ENCODE data around the gene GAL3ST2. TPM values are rescaled to one million over a fixed set of nuclear protein-coding genes. Genes with fewer than 3 reads are reported as not detected.
"Not testable (repeated sequence)": the region's sequence is repeated elsewhere in the genome, so short reads cannot be mapped to it uniquely, and the experiment has no call there.

Gene GAL3ST2
- total RNA-seq, 4 donors from 2014 or later = 0.21 to 0.29 TPM; not detected in 2

DNA sequence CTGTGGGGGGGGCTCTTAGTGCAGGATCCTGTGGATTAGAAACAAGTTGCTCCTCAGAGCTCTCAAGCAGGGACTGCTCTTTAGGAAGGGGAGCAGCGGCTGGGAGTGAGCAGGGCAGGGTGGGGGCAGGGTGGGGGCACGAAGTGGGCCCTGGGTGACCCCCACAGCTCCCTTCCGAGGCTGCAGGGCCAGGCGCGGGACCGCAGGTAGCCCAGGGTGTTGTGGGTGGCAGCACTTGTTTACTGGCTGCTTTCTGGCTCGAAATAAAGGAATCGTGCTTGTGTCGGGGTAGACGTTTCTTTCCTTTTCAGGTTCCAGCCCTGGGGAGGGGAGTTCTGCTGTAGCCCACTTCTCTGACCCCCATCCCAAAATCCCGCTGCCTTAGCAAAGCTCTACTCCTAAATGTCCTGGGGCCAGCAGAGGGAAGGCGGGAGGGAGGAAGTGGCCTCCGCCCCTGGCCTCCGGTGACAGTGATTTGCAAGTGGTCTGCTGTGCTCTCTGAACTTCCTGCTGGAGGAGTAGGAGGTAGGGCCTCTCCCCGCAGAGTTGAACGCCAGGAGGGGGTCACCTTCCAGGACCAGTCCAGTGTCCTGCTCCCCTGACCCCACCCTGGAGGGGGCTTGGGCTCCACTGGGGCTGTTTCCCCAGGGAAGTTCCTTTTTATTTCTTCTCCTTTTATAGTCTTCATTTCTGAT is 40.7 kb downstream of the GAL3ST2 start:
- TF ChIP-seq POLR2A (IDR thresholded peaks at IDR 0.05) = no peak
- TF ChIP-seq, protein P1, sequence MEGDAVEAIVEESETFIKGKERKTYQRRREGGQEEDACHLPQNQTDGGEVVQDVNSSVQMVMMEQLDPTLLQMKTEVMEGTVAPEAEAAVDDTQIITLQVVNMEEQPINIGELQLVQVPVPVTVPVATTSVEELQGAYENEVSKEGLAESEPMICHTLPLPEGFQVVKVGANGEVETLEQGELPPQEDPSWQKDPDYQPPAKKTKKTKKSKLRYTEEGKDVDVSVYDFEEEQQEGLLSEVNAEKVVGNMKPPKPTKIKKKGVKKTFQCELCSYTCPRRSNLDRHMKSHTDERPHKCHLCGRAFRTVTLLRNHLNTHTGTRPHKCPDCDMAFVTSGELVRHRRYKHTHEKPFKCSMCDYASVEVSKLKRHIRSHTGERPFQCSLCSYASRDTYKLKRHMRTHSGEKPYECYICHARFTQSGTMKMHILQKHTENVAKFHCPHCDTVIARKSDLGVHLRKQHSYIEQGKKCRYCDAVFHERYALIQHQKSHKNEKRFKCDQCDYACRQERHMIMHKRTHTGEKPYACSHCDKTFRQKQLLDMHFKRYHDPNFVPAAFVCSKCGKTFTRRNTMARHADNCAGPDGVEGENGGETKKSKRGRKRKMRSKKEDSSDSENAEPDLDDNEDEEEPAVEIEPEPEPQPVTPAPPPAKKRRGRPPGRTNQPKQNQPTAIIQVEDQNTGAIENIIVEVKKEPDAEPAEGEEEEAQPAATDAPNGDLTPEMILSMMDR (IDR thresholded peaks at IDR 0.05) = no peak
- no peaks in the 10 kb centered on the region for H3K27me3 ChIP-seq
- H3K36me3 ChIP-seq = no peaks in the 10 kb centered on the region
- no peaks in the 10 kb centered on the region for H3K9me3 ChIP-seq
- no peaks in the 10 kb centered on the region for H3K4me1 ChIP-seq
- no peak for DNase-seq
- intact Hi-C loops (cut with DNase I; ENCODE audit: low total_unique reads) = no loop called here
- no peak overlapping the region for H3K27ac ChIP-seq
- no peak overlapping the region for H3K4me3 ChIP-seq

DNA sequence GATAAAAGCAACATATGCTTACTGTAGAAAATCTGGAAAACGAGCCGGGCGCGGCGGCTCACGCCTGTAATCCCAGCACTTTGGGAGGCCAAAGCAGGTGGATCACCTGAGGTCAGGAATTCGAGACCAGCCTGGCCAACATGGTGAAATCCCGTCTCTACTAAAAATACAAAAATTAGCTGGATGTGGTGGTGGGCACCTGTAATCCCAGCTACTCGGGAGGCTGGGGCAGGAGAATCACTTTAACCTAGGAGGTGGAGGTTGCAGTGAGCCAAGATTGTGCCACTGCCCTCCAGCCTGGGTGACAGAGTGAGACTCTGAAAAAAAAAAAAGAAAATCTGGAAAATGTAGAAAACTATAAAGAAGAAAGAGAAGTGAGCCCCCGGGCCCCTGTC is 41.2 kb downstream of the GAL3ST2 start:
- DNase-seq; H3K9me3 ChIP-seq; intact Hi-C loops (cut with DNase I; ENCODE audit: low total_unique reads); H3K4me1 ChIP-seq; H3K27me3 ChIP-seq; H3K4me3 ChIP-seq; H3K36me3 ChIP-seq; H3K27ac ChIP-seq: not testable (repeated sequence)

DNA sequence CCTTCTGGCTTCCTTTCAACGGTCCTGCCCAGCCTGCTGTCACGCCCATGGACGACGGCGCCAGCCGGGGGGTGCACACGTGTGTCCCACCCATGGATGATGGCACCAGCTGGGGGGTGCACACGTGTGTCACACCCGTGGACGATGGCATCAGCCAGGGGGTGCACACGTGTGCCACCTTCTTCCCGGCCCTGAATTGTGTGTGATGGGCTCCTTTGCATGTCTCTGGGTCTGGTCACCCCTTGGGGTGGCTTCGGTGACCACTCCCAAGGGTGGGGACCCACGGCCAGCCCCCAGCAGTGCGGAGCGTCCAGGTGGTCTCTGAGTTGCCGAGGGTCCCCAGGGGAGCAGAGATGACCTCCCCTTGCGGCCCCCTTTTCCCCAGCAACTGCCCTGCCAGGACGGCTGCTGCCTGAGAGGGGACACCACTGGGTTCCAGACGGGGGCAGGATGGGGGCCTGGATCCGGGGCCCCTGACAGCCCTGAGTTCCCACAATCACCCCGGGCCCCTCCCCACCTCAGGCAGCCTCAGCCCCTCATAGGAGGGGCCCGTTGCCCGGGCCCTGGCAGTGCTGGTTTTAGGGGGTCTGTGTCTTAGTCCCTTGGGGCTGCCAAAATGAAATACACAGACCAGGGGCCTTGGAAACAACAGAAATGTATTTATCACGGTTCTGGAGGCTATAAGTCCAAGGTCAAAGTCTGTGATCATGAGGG is 41.8 kb downstream of the GAL3ST2 start:
- DNase-seq = no peak
- TF ChIP-seq, protein P1 (IDR thresholded peaks at IDR 0.05) = no peak
- no peak for TF ChIP-seq POLR2A (IDR thresholded peaks at IDR 0.05)
- intact Hi-C loops (cut with DNase I; ENCODE audit: low total_unique reads) = no loop called here

DNA sequence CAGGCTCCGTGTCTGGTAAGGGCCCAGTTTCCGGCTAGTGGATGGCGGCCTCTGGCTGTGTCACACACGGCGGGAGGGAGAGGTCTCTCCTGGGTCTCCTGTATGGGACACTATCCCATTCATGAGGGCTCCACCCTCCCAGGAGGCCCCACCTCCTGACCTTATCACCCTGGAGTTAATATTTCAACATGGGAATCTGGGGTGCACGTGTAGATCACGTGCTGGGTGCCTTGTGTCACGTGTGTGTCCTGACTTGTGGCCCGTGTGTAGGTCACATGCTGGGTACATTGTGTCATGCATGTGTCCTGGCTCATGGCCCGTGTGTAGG is 42.3 kb downstream of the GAL3ST2 start:
- no peak for TF ChIP-seq POLR2A (IDR thresholded peaks at IDR 0.05)
- TF ChIP-seq, protein P1 (IDR thresholded peaks at IDR 0.05) = no peak
- no peaks in the 10 kb centered on the region for H3K4me1 ChIP-seq
- H3K36me3 ChIP-seq = no peaks in the 10 kb centered on the region
- H3K27me3 ChIP-seq = no peaks in the 10 kb centered on the region
- H3K27ac ChIP-seq = no peak overlapping the region
- DNase-seq = no peak
- no peaks in the 10 kb centered on the region for H3K9me3 ChIP-seq
- H3K4me3 ChIP-seq = no peak overlapping the region
- intact Hi-C loops (cut with DNase I; ENCODE audit: low total_unique reads) = no loop called here

More for the DNA sequence above, 41.8 kb downstream of the GAL3ST2 start:
- H3K27ac ChIP-seq = no peak overlapping the region
- no peak overlapping the region for H3K4me3 ChIP-seq
- H3K27me3 ChIP-seq = no peaks in the 10 kb centered on the region
- no peaks in the 10 kb centered on the region for H3K4me1 ChIP-seq
- H3K36me3 ChIP-seq = no peaks in the 10 kb centered on the region
- no peaks in the 10 kb centered on the region for H3K9me3 ChIP-seq

DNA sequence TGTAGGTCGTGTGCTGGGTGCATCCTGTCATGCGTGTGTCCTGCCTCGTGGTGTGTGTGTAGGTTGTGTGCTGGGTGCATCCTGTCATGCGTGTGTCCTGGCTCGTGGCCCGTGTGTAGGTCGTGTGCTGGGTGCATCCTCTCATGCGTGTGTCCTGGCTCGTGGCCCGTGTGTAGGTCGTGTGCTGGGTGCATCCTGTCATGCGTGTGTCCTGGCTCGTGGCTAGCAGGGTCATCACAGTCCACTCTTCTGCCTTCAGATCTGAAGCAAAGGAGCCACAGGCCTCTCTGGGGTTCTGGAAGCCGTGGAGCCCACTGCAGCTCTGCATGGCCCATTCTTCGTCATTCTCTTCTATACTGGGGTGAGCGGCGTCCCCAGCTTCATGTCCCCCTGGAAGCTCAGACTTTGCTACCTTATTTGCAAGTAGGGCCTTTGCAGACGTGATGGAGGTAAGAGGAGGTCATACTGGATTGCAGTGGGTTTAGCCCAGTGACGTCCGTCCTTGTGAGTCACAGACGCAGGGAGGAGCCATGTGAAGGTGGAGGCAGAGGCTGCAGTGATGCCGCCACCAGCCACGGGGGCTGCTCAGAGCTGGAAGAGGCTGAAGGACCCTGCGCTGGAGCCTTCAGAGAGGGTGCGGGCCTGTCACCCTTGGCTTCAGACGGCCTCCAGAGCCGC is 43.5 kb downstream of the GAL3ST2 start:
- H3K36me3 ChIP-seq; DNase-seq; H3K4me1 ChIP-seq; H3K4me3 ChIP-seq; H3K27ac ChIP-seq; H3K27me3 ChIP-seq; intact Hi-C loops (cut with DNase I; ENCODE audit: low total_unique reads); H3K9me3 ChIP-seq: not testable (repeated sequence)

Measured in uterus (tissue), 4 donors.